IPS DF 6.9 (cell line): Measurements from ENCODE around the gene NEAT1.

ENCODE experiments used
- DNase-seq: peaks from one replicate; pipeline ENCODE4 v3.0.0-alpha.2; 2013; ENCODE audit warnings: low read depth, low spot score
- H3K27ac ChIP-seq: one replicate; pipeline ENCODE4 v1.5.1; 2013; ENCODE audit warnings: low read length, control low read depth
- H3K27me3 ChIP-seq: 2 replicates; pipeline ENCODE4 v1.6.1; 2013; ENCODE audit warnings: mild to moderate bottlenecking, low read length; ENCODE audit not compliant: control insufficient read depth, insufficient read depth
- H3K36me3 ChIP-seq: 2 replicates; pipeline ENCODE4 v1.6.1; 2013; ENCODE audit warnings: low read length; ENCODE audit not compliant: control insufficient read depth, insufficient read depth
- H3K4me1 ChIP-seq: 2 replicates; pipeline ENCODE4 v1.6.1; 2013; ENCODE audit warnings: low read length; ENCODE audit not compliant: control insufficient read depth, insufficient read depth
- H3K4me3 ChIP-seq: 2 replicates; pipeline ENCODE4 v1.5.1; 2013; ENCODE audit warnings: mild to moderate bottlenecking, low read length
- H3K9me3 ChIP-seq: 2 replicates; pipeline ENCODE4 v1.6.1; 2013; ENCODE audit warnings: low read length, inconsistent platforms; ENCODE audit not compliant: control insufficient read depth, insufficient read depth
- WGBS: extraction: QIAGEN DNeasy Blood & Tissue Kit; methylation state at CpG from one replicate; pipeline ENCODE4 v1.1.7; 2013; ENCODE audit warnings: mixed read lengths, missing lambda C conversion rate; ENCODE audit not compliant: insufficient read length, insufficient coverage; 5-methylcytosine and 5-hydroxymethylcytosine counted together

Gene NEAT1

DNA sequence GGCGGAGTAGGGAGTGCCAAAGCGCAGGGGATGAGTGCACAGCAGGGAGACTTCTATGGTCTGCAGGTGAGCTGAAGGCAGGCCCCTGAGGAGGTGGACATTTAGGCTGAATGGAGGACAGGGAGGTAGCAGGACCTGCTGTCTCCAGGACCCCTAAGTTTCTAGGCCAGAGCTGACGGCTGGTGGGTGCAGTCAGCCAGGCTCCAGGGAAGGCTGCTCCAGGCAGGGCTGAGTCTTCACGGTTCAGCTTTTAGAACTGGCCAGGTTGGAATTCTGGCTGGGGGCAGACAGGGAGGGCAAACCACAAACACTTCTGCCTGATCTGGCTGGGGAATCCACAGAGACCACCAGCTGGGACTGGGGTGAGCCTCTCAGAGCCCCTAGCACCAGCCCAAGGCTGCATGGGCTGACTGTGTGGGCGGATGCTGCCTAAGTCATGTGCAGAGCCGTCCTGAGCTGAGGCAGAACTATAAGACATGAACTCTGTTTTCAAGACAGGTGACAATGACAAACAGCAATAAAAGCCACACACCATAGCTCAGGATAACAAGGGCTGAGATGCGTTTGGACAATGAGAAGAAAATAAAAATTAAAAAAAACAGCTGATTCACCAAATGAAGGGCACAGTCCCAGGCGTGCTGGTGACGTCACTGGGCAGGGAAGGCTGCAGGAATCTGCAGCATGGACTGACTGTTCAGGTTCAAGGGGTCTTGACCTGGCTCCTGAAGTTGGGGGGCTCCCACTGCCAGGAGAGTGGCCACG, 65.9 kb downstream of the NEAT1 start:
- Histone ChIP-seq H3K9me3 (no peaks in the 10 kb centered on the region), H3K27ac (peak overlapping the region; percentile 29), H3K4me3 (no peak overlapping the region), H3K4me1 (peaks cover 34% of the 10 kb centered on the region; the same call in 1 of the 2 replicates), H3K36me3 (no peaks in the 10 kb centered on the region), H3K27me3 (no peaks in the 10 kb centered on the region)
- DNase-seq, result no peak
- WGBS, result no CpG with 5 or more reads among the region's 10 CpGs

DNA sequence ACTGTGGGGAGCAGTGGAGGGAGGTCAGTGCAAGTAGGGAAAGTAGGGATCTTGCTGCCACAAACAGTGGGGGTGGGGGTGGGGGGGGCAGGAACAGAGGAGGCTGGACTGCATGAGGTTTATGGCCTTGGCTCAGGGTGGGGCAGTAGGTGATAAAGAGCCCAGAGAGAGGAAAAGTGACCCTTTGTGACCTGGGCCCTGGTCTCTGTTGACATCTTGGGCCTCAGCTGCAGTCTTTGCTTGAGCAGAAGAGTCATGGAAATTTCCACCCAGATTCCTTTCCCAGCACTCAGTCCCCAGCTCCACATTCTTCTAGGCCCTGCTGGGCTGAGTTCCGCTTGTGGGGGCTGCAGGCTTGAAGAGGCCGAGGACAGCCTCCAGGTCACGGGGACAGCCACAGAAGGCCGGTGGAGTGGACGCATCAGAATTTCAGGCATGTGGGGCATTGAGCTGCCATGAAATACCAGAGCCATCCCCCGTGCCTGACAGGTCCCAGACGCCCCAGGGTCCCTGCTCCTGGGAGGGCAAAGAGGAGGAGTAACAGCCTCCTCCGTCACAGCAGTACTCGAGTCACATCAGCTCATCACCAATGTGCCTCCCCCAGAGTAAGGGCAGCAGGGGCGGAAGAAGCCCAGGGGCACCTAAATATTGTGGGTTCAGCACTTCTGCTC, 66.6 kb downstream of the NEAT1 start:
- no peaks in the 10 kb centered on the region for H3K9me3 ChIP-seq
- DNase-seq, result no peak
- no CpG with 5 or more reads among the region's 10 CpGs for WGBS
- H3K36me3 ChIP-seq, result no peaks in the 10 kb centered on the region
- H3K27ac ChIP-seq, result no peak overlapping the region
- peaks cover 34% of the 10 kb centered on the region; the same call in 1 of the 2 replicates for H3K4me1 ChIP-seq
- H3K27me3 ChIP-seq, result no peaks in the 10 kb centered on the region
- H3K4me3 ChIP-seq, result no peak overlapping the region

DNA sequence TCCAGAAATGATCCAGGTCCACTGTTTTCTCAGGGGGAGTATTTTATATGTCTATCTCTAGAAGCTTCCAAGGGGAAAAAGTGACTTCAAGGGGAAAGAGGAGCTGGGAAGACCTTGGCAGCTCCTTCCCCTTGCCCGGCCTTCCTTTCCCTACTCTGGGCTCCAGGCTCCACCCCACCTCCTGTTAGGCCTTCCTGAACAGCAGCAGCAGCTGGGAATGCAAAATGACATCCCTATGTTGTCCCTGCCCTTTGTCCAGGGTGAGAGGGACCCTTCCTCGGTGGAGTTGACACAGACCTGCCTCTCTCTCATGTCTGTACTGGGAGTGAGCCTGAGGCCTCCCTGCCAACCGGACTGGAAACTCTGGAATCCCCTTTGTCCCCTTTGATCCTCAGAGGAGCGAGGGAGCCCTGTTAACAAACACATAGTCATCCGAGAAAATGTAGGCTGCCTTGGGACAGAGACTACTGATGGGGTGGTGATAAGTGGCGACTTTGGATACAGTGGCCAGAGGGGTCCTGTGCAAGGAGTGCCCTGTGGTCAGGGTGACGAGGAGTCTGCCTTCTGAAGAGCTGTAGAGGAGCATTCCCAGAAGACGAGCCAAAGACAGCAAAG, 67.2 kb downstream of the NEAT1 start:
- H3K27me3 ChIP-seq, result no peaks in the 10 kb centered on the region
- no peak overlapping the region for H3K4me3 ChIP-seq
- no peaks in the 10 kb centered on the region for H3K9me3 ChIP-seq
- peaks cover 34% of the 10 kb centered on the region; the same call in 1 of the 2 replicates for H3K4me1 ChIP-seq
- DNase-seq, result no peak
- H3K27ac ChIP-seq, result no peak overlapping the region
- H3K36me3 ChIP-seq, result no peaks in the 10 kb centered on the region
- WGBS, result no CpG with 5 or more reads among the region's 8 CpGs

DNA sequence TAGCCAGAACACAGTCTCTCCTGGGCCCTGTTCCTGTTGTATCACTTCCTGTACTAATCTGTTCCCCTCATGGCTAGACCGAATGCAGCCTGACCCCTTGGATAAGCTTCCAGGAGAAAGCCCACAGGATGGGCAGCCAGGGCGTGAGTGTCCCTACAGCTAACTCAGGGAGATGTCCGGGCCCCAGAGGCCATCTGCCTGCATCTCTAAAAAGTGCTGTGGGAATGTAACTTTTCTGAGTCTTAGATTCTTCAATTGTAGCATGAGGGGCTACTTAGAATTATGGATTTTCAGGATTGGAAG, 68.5 kb downstream of the NEAT1 start:
- no peaks in the 10 kb centered on the region for H3K9me3 ChIP-seq
- peaks cover 34% of the 10 kb centered on the region; the same call in 1 of the 2 replicates for H3K4me1 ChIP-seq
- no peaks in the 10 kb centered on the region for H3K36me3 ChIP-seq
- H3K27ac ChIP-seq, result no peak overlapping the region
- no peaks in the 10 kb centered on the region for H3K27me3 ChIP-seq
- no peak overlapping the region for H3K4me3 ChIP-seq
- no peak for DNase-seq
- no CpG with 5 or more reads among the region's 3 CpGs for WGBS

DNA sequence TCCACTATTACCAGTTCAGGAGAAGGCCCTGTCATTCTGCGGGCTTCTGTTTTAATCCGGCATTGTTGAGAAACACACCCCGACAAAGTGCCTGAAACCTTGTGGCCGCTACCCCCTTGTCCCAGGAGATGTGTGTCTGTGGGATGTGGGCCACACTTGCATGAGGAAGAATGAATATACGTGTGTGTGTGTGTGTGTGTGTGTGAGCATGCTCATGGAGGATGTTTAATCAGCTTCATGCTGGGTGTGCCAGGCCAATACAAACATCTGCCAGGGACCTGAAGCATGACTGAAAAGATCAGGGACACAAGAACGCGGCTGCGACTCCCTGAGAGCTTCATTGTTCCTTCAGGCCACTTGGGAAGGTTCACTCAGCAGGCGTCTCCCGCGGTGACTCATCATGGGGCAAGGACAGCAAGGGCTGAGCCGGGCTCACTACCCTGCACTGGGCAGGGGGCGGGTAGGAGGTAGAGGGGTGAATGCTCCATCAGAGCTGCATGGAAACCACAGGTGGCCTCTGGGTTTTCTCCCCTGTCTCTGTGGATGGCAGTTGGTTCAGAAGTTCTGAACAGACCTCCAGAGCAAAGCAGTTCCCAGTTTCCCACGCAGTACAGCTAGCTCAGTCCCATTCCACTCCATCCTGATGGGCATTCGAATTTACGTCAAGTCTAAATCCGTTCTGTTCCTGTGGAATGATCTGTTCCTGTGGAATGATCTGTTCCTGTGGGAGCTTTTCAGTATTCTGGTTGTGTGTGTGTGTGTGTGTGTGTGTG, 69.2 kb downstream of the NEAT1 start:
- Histone ChIP-seq H3K36me3 (no peaks in the 10 kb centered on the region), H3K4me1 (peaks cover 32% of the 10 kb centered on the region; the same call in 1 of the 2 replicates), H3K9me3 (no peaks in the 10 kb centered on the region), H3K4me3 (no peak overlapping the region), H3K27ac (no peak overlapping the region), H3K27me3 (no peaks in the 10 kb centered on the region)
- WGBS, result no CpG with 5 or more reads among the region's 17 CpGs
- DNase-seq, result no peak

DNA sequence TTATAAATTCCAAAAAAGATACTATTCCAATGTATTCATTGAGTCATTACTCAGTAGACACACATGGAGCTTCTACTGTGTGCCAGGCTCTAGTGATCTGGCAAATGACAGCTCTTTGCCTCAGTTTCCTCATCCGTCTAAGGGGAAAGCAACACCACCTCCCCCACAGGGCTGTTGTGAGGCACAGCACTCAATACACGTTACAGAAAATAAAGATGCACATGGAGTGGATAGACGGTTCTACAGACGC, 69.7 kb downstream of the NEAT1 start:
- Histone ChIP-seq H3K9me3 (no peaks in the 10 kb centered on the region), H3K36me3 (no peaks in the 10 kb centered on the region), H3K4me3 (no peak overlapping the region), H3K4me1 (peaks cover 29% of the 10 kb centered on the region; the same call in 1 of the 2 replicates), H3K27ac (no peak overlapping the region), H3K27me3 (no peaks in the 10 kb centered on the region)
- WGBS, result no CpG with 5 or more reads among the region's 4 CpGs
- no peak for DNase-seq

DNA sequence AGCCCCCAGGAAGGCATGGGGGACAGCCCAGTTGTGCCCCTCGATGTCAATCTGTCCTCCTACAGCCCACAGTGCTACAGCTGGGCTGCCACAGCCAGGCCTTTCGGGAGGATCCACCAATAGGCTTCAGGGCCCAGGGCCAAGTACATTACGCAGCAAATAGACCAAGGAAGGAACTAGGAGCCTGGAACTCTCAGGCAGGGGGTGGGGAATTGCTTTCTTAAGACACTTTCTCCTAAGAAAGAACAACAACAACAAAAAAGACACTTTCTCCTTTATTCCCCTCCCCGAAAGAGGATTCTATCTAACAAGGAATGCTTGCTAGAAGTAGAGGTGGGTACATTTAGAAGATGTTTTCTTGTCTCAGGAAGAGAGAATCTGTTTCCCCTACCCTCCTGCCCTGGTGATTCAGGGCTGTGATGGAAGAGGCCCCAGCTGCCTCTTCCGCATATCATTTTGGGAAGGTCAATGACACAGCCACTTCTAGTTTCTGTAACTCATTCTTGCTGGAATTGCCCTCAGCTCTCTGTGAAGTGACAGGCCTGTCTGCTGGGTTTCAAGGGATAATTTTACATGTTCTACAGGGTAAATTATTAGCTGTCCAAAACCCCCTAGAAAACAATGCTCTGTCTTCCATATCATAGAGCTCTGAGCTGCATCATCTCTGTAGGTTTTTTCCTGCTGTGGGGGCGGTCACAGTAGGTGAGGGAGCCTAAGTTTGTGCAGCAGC, 70.2 kb downstream of the NEAT1 start:
- no CpG with 5 or more reads among the region's 6 CpGs for WGBS
- Histone ChIP-seq H3K4me1 (peaks cover 29% of the 10 kb centered on the region; the same call in 1 of the 2 replicates), H3K9me3 (no peaks in the 10 kb centered on the region), H3K4me3 (no peak overlapping the region), H3K27me3 (no peaks in the 10 kb centered on the region), H3K36me3 (no peaks in the 10 kb centered on the region), H3K27ac (no peak overlapping the region)
- DNase-seq, result no peak

DNA sequence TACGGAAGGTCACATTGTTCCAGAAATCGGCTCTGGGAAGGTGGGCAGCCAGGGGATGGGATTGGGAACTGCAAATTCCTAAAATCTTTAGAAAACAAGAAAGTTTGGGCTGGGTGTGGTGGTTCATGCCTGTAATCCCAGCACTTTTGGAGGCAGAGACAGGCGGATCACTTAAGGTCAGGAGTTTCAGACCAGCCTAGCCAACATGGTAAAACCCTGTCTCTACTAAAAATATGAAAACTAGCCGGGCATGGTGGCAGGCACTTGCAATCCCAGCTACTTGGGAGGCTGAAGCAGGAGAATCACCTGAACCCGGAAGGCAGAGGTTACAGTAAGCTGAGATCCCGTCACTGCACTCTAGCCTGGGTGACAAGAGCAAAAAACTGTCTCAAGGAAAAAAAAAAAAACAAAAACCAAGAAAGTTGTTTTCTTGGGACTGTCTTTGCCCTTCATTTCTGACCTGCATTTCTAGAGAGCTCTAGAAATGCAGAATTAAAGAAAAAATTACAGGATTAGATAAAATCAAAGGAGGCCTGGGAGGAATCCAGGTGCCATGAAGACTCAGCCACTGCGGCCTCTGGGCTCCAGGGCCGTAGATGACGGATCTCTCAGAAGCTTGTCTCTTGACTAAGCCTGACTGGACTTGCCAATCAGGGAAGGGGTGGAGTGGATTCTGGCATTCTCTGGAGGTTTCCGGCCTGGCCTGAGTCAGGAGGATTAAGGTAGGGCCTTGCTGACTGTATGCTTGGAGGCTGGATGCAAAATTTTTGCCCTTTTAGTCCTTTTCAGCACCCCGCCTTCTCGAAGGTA, 71.0 kb downstream of the NEAT1 start:
- Histone ChIP-seq H3K4me3 (no peak overlapping the region), H3K27ac (no peak overlapping the region), H3K9me3 (no peaks in the 10 kb centered on the region), H3K36me3 (no peaks in the 10 kb centered on the region), H3K27me3 (no peaks in the 10 kb centered on the region), H3K4me1 (peaks cover 21% of the 10 kb centered on the region; the same call in 1 of the 2 replicates)
- WGBS, result no CpG with 5 or more reads among the region's 12 CpGs
- DNase-seq, result no peak
